Measurements from ENCODE around the gene TUBGCP5.

GRCh38 chr15:23057707-23058106, 18.3 kb upstream of the TUBGCP5 start:
- TF ChIP-seq CTCF (IDR thresholded peaks at IDR 0.05; ENCODE audit: low read depth, low read length, poor library complexity, severe bottlenecking): no peak
- TF ChIP-seq EZH2phosphoT487 (IDR thresholded peaks at IDR 0.05; ENCODE audit: borderline replicate concordance, low read length): no peak

Measured in DOHH2 (cell line).